ENCODE data around the gene PCMT1.
A peak's percentile ranks its signal among the peaks of the same experiment; 100 is the strongest.

Gene PCMT1

DNA sequence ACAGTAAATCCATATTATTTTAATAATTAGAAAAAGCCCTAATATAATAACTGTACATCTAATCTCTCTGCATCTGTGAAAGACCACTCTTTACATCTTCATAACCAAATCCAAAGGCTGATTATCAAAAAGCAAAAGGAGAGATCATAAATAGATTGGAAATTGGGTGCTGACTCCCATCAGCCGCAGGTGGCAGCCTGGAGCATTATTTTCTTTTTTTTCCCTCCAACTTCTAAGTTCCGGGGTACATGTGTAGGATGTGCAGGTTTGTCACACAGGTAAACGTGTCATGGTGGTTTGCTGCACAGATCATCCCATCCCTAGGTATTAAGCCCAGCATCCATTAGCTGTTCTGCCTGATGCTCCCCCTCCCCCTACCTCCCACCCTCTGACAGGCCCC, 84.1 kb downstream of the PCMT1 start:
- TF ChIP-seq, protein P1, sequence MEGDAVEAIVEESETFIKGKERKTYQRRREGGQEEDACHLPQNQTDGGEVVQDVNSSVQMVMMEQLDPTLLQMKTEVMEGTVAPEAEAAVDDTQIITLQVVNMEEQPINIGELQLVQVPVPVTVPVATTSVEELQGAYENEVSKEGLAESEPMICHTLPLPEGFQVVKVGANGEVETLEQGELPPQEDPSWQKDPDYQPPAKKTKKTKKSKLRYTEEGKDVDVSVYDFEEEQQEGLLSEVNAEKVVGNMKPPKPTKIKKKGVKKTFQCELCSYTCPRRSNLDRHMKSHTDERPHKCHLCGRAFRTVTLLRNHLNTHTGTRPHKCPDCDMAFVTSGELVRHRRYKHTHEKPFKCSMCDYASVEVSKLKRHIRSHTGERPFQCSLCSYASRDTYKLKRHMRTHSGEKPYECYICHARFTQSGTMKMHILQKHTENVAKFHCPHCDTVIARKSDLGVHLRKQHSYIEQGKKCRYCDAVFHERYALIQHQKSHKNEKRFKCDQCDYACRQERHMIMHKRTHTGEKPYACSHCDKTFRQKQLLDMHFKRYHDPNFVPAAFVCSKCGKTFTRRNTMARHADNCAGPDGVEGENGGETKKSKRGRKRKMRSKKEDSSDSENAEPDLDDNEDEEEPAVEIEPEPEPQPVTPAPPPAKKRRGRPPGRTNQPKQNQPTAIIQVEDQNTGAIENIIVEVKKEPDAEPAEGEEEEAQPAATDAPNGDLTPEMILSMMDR (IDR thresholded peaks at IDR 0.05): no peak

DNA sequence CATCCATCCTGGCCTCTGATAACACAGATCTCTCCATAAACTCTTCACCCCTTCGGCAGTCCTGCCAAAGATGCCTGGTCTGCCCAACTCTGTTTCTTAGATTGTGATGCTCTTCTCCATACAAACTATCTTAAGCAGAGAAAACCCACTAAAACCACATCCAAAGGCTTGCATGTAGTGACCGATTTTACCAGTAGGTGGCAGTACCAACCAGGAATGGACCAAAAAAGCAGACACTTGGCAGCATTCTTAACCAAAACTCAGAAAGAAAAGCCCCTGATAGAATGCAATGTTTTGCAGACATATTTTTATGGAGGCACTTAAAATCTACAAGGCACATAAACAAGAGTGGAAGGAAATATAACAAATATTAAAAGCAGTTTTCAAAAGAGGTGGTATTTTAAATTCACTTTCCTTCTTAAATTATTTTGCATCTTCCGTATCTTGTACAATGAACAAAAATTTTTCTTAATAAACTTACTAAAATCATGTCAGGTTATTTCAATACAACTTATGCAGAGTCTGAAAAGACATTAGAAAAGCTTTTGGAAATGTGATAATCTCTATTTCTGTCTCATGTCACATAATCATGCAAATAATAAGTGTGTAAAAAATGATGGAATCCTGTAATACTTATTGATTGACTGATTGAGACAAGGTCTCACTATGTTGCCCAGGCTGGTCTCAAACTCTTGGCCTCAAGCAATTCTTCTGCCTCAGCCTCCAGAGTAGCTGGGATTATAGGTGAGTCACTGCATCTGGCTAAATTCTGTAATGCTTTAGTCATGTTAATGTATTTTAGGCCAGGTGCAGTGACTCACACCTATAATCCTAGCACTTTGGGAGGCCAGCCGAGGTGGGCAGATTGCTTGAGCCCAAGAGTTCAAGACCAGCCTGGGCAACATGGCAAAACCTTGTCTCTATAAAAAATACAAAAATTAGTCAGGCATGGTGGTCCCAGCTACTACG, 85.3 kb downstream of the PCMT1 start:
- TF ChIP-seq, protein P1 (IDR thresholded peaks at IDR 0.05): peak; percentile 84

DNA sequence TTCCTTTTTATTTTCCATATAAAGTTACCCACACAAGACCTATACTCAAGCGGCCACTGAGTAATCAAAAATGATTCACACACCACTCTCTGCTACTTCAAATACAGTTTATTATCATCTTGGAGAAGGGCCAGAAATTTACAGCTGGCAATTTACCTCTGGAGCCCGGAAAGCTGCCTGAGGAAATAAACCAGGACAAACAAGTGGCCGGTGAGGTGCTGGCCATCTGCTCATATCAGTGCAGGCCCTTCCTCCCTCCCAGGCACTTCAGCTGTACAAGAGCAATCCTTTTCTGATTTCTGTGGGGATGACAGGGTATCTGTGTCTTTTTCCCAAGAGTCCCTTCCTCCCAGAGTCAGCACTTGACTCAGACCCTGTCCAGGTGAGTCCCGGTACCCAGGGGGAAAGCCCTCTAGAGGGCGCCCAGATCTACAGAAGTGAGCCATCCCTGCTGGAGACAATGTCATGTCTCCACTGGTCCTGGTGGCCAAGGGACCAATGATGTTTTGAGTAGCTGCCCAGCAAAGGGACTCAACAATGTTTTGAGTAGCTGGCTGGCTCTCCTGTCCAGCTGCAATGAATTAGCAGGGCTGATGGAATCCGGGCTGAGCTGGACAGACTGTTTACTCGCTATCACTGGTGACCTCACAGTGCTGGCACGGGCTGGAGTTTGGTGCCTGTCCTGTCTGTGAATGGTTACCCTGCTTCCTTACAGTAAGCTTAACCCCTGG, 91.0 kb downstream of the PCMT1 start:
- TF ChIP-seq, protein P1 (IDR thresholded peaks at IDR 0.05): peak; percentile 79

DNA sequence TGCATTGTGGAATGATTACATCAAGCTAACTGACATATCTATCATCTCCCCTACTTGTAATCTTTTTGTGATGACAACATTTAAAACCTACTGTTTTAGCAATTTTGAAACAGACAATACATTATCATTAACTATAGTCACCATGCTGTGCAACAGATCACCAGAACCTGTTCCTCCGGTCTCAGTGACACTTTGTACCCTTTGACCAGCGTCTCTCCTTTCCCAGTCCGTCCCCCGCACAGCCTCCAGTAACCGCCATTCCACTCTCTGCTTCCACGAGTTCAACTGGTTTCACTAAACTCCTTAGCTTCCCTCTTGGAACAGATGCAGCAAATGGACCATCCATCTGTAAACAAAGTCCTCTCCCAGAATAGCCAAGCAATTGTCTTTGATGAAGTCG, 92.8 kb downstream of the PCMT1 start:
- TF ChIP-seq, protein P1 (IDR thresholded peaks at IDR 0.05): no peak

DNA sequence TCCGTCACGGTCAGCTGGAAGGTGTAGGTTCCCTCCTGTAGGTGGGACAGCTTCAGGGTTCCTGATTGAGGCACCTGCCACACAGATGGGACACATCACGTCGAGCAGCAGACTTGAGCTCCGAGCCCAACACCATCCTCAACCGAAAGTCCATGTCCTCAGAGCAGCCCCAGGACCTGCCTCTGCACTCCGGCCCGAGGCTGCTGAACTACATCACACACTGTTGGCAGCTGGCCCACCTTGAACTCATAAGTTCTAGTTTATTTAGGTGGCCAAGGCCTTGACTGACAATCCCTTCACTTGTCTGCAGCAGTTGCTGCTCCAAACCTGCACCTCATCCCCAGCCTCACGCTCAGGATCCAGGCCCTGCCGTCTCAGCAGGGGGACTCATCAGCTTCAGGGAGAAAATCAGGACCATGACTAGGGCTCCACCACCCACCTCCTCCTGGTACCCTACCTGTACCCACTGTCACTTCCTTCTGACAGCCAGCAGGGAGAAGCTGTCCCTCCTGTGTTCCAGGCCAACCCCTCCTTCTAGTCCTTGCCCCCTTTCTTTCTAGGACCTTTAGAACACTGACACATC, 93.6 kb downstream of the PCMT1 start:
- TF ChIP-seq, protein P1 (IDR thresholded peaks at IDR 0.05): no peak

DNA sequence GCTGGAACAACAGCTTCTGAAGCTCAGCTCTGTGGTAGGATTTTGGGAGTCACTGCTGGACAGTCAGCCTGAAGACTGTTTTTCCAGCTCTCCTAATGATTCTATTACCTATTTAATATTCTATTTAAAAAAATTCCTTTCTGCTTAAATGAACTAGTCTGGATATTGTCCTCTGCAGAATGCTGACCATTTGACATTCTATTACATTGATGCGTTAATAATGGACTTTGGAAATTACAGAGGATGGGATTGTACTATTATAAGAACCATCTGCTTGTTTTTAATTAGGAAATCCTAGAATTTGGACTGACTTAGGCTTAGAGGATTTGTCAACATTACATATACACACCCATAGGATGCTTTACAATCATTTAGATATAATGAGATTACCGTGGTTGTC, 94.9 kb downstream of the PCMT1 start:
- TF ChIP-seq, protein P1 (IDR thresholded peaks at IDR 0.05): no peak

DNA sequence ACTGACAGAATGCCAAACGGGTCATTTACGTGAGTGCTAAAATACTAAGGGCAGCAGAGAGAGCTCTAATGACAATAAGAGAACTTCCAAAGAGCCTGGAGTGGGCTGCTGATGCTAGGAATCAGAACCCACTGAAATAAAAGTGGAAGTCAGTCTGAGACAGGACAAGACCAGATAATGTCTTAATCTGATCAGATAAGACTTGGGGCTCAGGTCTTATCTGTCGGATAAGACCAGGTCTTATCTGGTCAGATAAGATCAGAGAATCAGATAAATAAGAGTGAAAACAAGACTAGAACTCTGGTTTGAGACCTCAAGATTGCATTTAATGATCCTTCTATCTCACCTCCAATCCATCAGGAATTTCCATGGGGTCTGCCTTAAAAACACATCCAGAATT, 96.0 kb downstream of the PCMT1 start:
- TF ChIP-seq, protein P1 (IDR thresholded peaks at IDR 0.05): no peak

All from LNCAP (cell line).